Daoy (cell line): ENCODE results near the gene TMEM82. TPM values are rescaled to one million over a fixed set of nuclear protein-coding genes. Genes with fewer than 3 reads are reported as not detected.

Source experiments
- DNase-seq: peaks from one replicate; pipeline ENCODE4 v3.0.0-alpha.2; 2015; ENCODE audit warnings: low read depth
- total RNA-seq: library from RNA; depleted of rRNA; stranded (reverse); fragments of >200 nt; shearing (Covaris generic); gene quantifications from 2 replicates; pipeline ENCODE4 v1.2.3, GENCODE V29; 2014; rRNA removed

The TMEM82 gene
- total RNA-seq, 1 experiment from 2014 or later: not detected

- no peak for DNase-seq
Measured at GRCh38 chr1:15785683-15786082, 43.4 kb downstream of the TMEM82 start.

- no peak for DNase-seq
Measured at GRCh38 chr1:15786581-15786980, 44.3 kb downstream of the TMEM82 start.

GRCh38 chr1:15788624-15789301 lies 46.5 kb downstream of the TMEM82 start:
- DNase-seq: peak; percentile 70

GRCh38 chr1:15796086-15796462 lies 53.8 kb downstream of the TMEM82 start:
- no peak for DNase-seq

Other genes starting within 250 kb of the TMEM82 start
- gene CASP9, start 218.3 kb upstream of the TMEM82 start, total RNA-seq: 5.5 and 13.4 TPM in 2 replicates
- gene DNAJC16, start 215.7 kb upstream of the TMEM82 start, total RNA-seq: 10.9 and 11.8 TPM in 2 replicates
- gene AGMAT, start 157.4 kb upstream of the TMEM82 start, total RNA-seq: 4.3 and 7.6 TPM in 2 replicates
- gene DDI2, start 125.0 kb upstream of the TMEM82 start, total RNA-seq: 9.4 and 14.9 TPM in 2 replicates
- 31.0 and 31.2 TPM in 2 replicates for gene PLEKHM2, start 58.2 kb upstream of the TMEM82 start, total RNA-seq
- 0.39 and 0.40 TPM in 2 replicates for gene SLC25A34, start 6.2 kb upstream of the TMEM82 start, total RNA-seq
- gene FBLIM1, start 16.3 kb downstream of the TMEM82 start, total RNA-seq: 42.1 and 59.7 TPM in 2 replicates
- gene UQCRHL, start 65.2 kb downstream of the TMEM82 start, total RNA-seq: 4.1 and 5.9 TPM in 2 replicates
- 14.9 and 22.3 TPM in 2 replicates for gene SPEN, start 105.2 kb downstream of the TMEM82 start, total RNA-seq
- gene ZBTB17, start 233.6 kb downstream of the TMEM82 start, total RNA-seq: 43.1 and 53.5 TPM in 2 replicates